ENCODE results near the gene THEM4. TPM values are rescaled to one million over a fixed set of nuclear protein-coding genes. Genes with fewer than 3 reads are reported as not detected.

THEM4 gene
- total and polyA plus RNA-seq, 10 donors: 10.1 to 46.3 (median 15.5) TPM

GRCh38 chr1:151916726-151917370, 7.5 kb upstream of the THEM4 start:
- Histone ChIP-seq H3K9me3 (peaks cover 0 to 9% (median 0%) of the 10 kb centered on the region in 8 donors), H3K36me3 (no peaks in the 10 kb centered on the region), H3K4me3 (no peak overlapping the region), H3K27ac (no peak overlapping the region), H3K27me3 (replicated peaks in 1 of 7) (no peaks in the 10 kb centered on the region), H3K4me1 (peaks cover 0 to 22% (median 7%) of the 10 kb centered on the region in 6 donors)
- intact Hi-C loops (cut with DNase I; ENCODE audit: low total_unique reads): no loop called here
- TF ChIP-seq POLR2AphosphoS5 (IDR thresholded peaks at IDR 0.05): no peak
- 70 to 90% (median 80%) methylated on average over 7 of the region's 7 CpGs for WGBS, 5 donors
- no peak for DNase-seq

- no peaks in the 10 kb centered on the region for H3K36me3 ChIP-seq
- no peak overlapping the region for H3K27ac ChIP-seq
- TF ChIP-seq POLR2A (IDR thresholded peaks at IDR 0.05) (no peak), POLR2AphosphoS5 (IDR thresholded peaks at IDR 0.05) (no peak), CTCF (IDR thresholded peaks at IDR 0.05 in 8 of 11, conservative IDR thresholded peaks at IDR 0.05 in 3 of 11) (no peak)
- 66 to 82% (median 78%) methylated on average over 1 of the region's 1 CpG for WGBS, 5 donors
- no peak overlapping the region for H3K4me3 ChIP-seq
- H3K9me3 ChIP-seq: peaks cover 0 to 9% (median 0%) of the 10 kb centered on the region in 8 donors
- DNase-seq: no peak
- H3K27me3 ChIP-seq (replicated peaks in 1 of 7): no peaks in the 10 kb centered on the region
- intact Hi-C loops (cut with DNase I; ENCODE audit: low total_unique reads): no loop called here
- peaks cover 0 to 12% (median 5%) of the 10 kb centered on the region in 6 donors for H3K4me1 ChIP-seq
Measured at GRCh38 chr1:151915061-151915686, 5.9 kb upstream of the THEM4 start.

- no peak for DNase-seq
- H3K36me3 ChIP-seq: no peaks in the 10 kb centered on the region
- 89 to 96% (median 91%) methylated on average over 2 of the region's 2 CpGs for WGBS, 5 donors
- peaks cover 0 to 9% (median 0%) of the 10 kb centered on the region in 8 donors for H3K9me3 ChIP-seq
- H3K4me3 ChIP-seq: no peak overlapping the region
- TF ChIP-seq CTCF (IDR thresholded peaks at IDR 0.05 in 8 of 11, conservative IDR thresholded peaks at IDR 0.05 in 3 of 11) (no peak), POLR2A (IDR thresholded peaks at IDR 0.05) (no peak), POLR2AphosphoS5 (IDR thresholded peaks at IDR 0.05) (no peak)
- peaks cover 0 to 12% (median 7%) of the 10 kb centered on the region in 6 donors for H3K4me1 ChIP-seq
- intact Hi-C loops (cut with DNase I; ENCODE audit: low total_unique reads): no loop called here
- H3K27me3 ChIP-seq (replicated peaks in 1 of 7): no peaks in the 10 kb centered on the region
- H3K27ac ChIP-seq: no peak overlapping the region
Measured at GRCh38 chr1:151914076-151914475, 4.8 kb upstream of the THEM4 start.

GRCh38 chr1:151912973-151913372, 3.7 kb upstream of the THEM4 start:
- no peak for DNase-seq
- Histone ChIP-seq H3K36me3 (peaks cover 0 to under 1% (median 0%) of the 10 kb centered on the region in 6 donors), H3K4me3 (no peak overlapping the region), H3K27ac (no peak overlapping the region), H3K9me3 (peaks cover 0 to 10% (median 5%) of the 10 kb centered on the region in 8 donors), H3K4me1 (peaks cover 0 to 23% (median 15%) of the 10 kb centered on the region in 6 donors), H3K27me3 (replicated peaks in 1 of 7) (no peaks in the 10 kb centered on the region)
- WGBS, 5 donors: 94 to 100% (median 97%) methylated on average over 1 of the region's 1 CpG
- no peak for TF ChIP-seq CTCF (IDR thresholded peaks at IDR 0.05 in 8 of 11, conservative IDR thresholded peaks at IDR 0.05 in 3 of 11)
- no peak for TF ChIP-seq POLR2A (IDR thresholded peaks at IDR 0.05)
- no peak for TF ChIP-seq POLR2AphosphoS5 (IDR thresholded peaks at IDR 0.05)
- intact Hi-C loops (cut with DNase I; ENCODE audit: low total_unique reads): no loop called here
